AG09309 (cell line): ENCODE data around the gene COL6A5.

Source experiments
- DNase-seq: peaks from one replicate; pipeline ENCODE4 v3.0.0-alpha.2; 2010; ENCODE audit warnings: low read depth
- H3K4me3 ChIP-seq: 2 replicates; pipeline ENCODE4 v1.5.1; 2011; ENCODE audit warnings: mild to moderate bottlenecking, low read depth, low read length, moderate library complexity; ENCODE audit not compliant: control insufficient read depth
- TF ChIP-seq, protein P1 (sequence below): IDR thresholded peaks from 2 replicates; pipeline ENCODE4 v1.5.1; 2011; ENCODE audit warnings: mild to moderate bottlenecking, low read depth, low read length, inconsistent platforms; ENCODE audit not compliant: insufficient read depth, control insufficient read depth; ENCODE audit errors: missing control alignments

COL6A5 gene

DNA sequence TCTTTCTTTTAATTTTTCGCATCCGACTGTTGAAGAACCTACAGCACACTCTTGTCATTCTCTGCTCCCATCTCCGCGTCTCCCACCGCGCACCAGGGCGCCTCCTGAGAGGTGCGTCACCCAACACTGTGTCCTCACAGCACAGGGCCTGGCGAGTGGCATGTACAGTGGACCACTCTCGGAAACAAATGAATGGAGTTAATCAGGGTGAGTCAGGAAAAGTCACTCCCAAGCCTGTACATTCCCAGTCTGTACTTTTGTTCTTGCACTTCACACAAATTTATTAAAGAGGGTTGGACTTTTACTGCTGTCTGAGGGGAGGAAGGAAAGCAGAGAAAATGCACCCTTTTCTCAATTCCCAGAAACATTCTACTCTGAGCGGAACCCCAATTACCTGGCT, 172.1 kb downstream of the COL6A5 start:
- no peak for DNase-seq
- TF ChIP-seq, protein P1, sequence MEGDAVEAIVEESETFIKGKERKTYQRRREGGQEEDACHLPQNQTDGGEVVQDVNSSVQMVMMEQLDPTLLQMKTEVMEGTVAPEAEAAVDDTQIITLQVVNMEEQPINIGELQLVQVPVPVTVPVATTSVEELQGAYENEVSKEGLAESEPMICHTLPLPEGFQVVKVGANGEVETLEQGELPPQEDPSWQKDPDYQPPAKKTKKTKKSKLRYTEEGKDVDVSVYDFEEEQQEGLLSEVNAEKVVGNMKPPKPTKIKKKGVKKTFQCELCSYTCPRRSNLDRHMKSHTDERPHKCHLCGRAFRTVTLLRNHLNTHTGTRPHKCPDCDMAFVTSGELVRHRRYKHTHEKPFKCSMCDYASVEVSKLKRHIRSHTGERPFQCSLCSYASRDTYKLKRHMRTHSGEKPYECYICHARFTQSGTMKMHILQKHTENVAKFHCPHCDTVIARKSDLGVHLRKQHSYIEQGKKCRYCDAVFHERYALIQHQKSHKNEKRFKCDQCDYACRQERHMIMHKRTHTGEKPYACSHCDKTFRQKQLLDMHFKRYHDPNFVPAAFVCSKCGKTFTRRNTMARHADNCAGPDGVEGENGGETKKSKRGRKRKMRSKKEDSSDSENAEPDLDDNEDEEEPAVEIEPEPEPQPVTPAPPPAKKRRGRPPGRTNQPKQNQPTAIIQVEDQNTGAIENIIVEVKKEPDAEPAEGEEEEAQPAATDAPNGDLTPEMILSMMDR: no peak
- no peak overlapping the region for H3K4me3 ChIP-seq

DNA sequence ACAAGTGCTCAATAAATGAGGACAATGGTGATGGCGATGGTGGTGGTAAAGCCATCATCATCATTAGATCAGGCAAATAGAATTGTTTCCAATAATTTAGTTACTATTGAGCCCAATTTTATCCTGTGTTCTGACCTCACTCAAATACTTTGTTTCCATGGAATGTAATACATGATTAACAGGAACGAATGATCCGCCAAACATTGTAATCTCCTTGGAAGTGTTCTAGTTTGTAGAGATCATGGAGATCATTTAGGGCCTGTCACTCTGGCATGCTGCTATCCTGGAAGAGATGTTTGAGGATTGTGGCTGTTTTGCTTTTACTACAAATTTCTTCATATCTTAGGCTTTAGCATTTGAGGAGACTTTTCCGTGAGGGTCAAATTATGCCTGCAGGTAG, 174.3 kb downstream of the COL6A5 start:
- DNase-seq: no peak
- TF ChIP-seq, protein P1: no peak
- H3K4me3 ChIP-seq: no peak overlapping the region

DNA sequence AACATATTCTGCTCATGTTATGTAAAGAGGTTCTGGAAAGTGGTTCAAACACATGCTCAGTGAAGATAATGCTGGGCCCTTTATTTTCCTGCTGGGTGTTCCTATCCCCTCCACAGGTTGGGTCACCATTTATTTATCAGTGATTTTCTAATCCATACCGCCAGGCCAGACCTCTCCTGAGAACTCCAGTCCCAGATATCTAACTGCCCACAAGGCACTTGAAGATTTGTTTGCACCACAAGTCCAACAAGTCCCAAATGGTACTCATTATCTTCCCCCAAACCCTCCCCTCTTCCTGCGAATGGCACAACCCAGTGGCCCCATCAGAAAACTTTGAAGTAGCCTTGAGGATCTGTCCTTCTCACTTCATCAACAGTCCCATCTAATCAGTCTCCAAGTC, 176.9 kb downstream of the COL6A5 start:
- TF ChIP-seq, protein P1: no peak
- DNase-seq: no peak
- no peak overlapping the region for H3K4me3 ChIP-seq

DNA sequence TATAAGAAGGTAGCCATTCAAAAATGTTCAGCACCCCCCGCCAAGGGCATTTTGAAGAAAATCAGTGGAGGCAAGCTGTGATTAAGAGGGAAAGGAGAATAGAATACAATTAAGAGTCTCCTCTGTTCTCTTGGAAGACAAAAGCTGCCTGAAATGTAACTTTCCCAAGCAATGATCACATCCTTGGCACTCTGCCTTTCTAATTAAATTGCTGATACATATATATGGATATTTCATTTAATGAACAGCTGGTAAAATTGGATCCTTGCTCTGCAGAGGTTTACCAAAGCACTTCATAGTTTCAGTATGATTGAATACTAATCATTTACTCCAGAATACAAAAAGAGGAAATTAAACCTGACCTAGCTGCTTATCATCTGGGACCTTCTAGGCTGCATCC, 182.0 kb downstream of the COL6A5 start:
- H3K4me3 ChIP-seq: no peak overlapping the region
- TF ChIP-seq, protein P1: no peak
- no peak for DNase-seq

DNA sequence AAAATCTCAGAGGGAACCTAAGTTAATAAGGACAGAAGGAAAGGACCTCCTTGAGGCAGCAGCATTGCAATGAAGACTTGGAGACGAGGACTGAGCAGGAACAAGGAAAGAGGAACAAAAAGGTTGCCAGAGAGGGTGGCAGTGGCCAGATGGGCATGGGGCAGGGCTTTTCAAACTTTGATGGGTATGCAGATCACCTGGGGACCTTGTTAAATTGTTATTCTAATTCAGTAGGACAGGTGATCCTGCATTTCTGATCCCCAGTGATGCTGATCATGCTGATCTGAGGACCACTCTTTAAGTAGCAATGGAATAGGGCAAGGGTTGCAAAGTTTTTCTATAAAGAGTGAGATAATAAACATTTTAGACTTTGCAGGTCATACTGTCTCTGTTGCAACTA, 182.6 kb downstream of the COL6A5 start:
- TF ChIP-seq, protein P1: no peak
- H3K4me3 ChIP-seq: no peak overlapping the region
- DNase-seq: no peak

DNA sequence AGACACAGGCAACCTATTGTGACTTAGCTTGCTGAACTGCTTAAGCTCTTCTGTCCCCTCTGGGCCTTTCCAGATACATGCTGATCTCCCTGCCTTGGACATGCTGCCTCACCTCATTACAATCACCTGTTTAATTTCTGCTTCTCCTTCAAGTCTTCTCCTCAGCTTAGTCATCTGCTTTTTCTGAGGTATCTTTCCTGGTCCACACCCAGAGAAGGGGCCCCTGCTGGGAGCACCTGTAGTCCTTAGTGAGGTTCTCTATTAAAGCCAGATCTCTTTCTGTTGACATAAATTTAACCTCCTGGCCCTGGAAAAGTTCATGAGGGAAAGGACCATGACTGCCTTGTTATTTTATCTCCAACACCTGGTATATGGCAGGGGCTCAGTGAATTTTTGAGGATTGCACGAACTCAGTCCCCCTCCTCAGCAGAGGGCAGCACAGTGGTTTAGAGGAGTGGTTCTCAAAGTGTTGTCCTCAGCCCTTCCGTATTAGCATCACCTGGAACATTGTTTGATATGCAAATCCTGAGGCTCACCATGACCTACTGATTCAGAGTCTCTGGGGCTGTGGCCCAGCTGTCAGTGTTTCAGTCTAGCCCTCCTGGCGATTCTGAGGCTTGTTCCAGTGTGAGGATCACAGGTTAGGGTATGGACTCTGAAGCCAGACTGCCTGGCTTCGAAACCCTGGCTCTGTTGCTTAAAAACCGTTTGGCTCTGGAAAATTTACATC, 184.2 kb downstream of the COL6A5 start:
- TF ChIP-seq, protein P1: no peak
- no peak for DNase-seq

More for the DNA sequence above, 184.2 kb downstream of the COL6A5 start:
- no peak overlapping the region for H3K4me3 ChIP-seq
